Stimulated activated CD8-positive, alpha-beta memory T cell treated with anti-CD3 and anti-CD28 coated beads, Interleukin-7, amount 100 ng/mL, for 4 hours (primary cell): ENCODE measurements around the gene EBF3.
"Not testable (repeated sequence)": the region's sequence is repeated elsewhere in the genome, so short reads cannot be mapped to it uniquely, and the experiment has no call there.

Source experiments
- DNase-seq, 2 donors: peaks; one replicate each; pipeline ENCODE4 v3.0.0-alpha.2; 2020; ENCODE audit warnings: low read depth in 2 of 2

Gene EBF3

DNA sequence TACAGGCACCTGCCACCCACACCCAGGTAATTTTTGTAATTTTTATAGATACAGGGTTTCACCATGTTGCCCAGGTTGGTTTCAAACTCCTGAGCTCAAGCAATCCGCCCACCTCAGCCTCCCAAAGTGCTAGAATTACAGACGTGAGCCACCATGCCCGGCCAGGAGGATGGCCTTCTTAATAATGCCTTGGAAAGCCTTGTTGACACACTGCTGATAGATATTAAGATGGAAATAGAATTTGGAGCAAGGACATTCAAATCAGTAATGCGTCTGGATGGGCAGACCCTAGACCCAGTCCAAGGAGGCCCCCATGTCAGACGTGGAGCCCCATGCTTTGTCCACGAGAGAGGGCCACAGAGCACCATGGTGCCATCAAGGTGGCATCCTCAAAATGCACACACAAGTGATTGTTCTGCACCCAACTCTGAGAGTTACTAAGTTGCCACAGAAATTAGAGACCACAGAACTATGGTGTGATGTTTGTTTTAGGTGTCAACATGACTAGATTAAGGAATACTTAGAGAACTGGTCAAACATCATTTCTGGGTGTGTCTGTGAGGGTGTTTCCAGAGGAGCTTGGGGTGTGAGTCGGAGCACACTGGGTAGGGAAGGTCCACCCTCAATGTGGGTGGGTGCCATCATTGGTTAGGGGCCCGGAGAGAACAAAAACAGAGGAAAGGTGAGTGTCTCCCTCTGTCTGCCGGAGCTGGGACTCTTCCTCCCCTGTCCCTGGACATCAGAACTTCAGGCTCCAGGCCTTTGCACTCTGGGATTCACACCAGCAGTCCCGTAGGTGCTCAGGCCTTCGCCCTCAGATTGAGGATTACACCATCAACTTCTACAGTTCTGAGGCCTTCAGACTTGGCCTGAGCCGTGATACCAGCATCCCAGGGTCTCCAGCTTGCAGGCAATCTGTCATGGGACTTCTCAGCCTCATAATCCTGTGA, 34.5 kb downstream of the EBF3 start:
- DNase-seq, result no peak

- DNase-seq, result no peak
Observed at GRCh38 chr10:129927351-129928120, 36.5 kb downstream of the EBF3 start.

- no peak for DNase-seq
Observed at GRCh38 chr10:129926066-129927055, 37.7 kb downstream of the EBF3 start.

GRCh38 chr10:129924375-129925085, 39.5 kb downstream of the EBF3 start:
- DNase-seq, result no peak

DNA sequence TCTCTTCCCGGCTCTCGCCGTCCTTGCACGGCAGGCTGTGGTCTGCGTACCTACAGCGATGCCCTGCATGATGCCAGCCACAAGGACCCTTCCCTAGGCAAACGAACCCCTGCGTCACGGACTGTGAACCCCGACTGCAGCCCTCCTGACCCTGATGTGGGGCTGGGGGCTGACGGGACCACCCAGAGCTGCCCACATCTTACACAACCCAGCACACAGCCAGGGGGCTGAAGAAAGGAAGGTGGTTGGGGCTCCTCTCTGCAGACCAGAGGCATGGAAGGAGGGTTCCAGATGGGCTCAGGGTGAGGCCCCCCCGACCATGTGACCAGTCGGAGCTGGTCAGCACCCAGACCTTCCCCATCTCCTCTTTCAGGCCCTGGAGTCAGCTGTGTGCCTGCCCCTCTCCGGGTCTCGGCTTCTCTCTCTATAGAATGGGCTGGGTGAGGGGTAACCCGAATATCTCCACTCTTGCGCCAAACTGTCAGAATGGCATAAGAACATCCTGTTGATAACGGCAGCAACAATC, 41.4 kb downstream of the EBF3 start:
- no peak for DNase-seq

GRCh38 chr10:129921801-129922597, 42.1 kb downstream of the EBF3 start:
- no peak for DNase-seq

DNA sequence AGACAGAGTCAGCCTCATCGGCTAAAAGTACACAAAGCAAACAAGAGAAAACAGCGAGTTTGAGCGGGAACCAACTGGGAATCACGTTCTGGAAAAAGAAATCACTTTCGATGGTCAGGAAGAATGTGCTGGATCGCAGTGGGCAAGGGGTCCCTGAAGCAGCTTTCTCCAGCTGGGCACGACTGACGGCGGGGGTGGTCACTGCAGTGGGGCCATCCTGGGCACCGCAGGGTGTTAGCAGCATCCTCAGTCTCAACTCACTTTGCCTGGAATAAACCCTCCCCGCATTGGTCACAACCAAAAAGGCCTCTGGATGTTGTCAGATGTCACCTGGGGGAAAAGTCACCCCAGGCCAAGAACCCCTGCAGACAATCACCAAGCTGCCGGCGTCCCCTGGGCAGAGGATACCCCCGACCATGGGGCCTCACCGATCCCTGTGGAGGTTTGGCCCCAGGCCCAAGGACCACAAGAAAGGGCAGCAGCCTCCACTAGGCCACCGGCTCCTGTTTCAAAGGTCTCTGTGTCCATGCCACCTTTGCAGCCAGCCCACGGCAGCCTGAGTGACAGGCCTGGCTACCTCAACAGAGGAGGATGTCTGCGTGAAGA, 42.9 kb downstream of the EBF3 start:
- no peak for DNase-seq

DNA sequence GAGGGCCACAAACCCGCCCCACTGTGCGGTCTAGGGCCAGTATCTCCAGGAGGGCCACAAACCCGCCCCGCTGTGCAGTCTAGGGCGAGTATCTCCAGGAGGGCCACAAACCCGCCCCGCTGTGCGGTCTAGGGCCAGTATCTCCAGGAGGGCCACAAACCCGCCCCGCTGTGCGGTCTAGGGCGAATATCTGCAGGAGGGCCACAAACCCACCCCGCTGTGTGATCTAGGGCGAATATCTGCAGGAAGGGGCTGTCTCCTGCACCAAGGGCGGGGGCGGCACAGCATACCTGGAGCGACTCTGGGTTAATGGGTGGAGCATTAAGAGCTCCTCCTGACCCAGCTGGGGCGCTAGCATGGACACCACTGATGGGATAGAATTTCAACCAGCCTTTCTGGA, 43.9 kb downstream of the EBF3 start:
- DNase-seq, result not testable (repeated sequence)

DNA sequence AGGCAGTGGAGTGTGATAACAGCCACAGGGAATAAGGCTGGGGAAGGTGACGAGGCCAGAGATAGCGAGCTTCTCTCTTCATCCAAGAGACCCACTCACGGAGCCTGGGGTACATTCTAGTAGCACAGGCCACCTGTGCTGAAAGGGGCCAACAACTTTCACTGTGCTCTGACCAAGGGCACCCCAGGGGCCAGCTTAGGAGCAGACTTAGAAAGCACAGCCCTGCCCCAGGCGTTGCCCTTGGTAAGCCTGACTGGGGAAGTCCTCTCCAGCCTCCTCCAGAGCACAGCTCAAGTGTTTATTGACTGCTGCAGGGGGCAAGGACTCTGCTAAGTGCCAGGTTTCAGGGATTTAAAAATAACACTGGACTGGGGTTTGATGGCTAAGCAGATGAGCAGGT, 44.7 kb downstream of the EBF3 start:
- no peak for DNase-seq

DNA sequence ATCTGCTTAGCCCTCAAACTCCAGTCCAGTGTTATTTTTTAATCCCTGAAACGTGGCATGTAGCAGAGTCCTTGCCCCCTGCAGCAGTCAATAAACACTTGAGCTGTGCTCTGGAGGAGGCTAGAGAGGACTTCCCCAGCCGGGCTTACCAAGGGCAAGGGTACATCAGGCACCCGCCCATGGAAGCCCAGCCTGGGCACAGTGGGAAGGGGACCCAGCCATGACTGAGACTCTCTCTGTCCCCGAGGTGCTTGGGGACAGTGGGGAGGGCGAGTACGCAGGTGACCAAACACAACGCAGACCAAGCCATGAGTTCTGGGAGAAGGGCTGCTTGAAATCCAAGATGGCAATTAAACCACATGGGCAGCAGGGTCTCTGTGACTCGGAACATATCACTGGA, 45.2 kb downstream of the EBF3 start:
- no peak for DNase-seq

GRCh38 chr10:129918401-129918800, 45.7 kb downstream of the EBF3 start:
- no peak for DNase-seq

DNA sequence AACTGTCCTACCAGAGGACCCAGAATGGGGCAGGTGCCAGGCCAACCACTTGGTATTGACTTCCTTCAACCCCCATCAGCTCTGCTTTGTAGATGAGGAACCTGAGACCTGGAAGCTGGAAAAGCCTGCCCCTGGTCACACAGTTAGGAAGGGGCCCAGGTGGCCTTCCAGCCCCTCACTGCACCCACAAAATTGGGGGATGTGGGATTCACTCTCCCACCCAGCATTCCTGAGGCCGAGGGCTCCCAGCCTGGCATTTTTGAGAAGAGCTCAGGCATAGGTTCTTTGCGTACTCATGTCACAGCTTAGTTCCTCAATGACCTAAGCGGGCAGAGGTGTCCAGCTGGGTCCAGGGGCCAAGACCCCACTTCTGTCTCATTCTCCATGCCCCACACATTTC, 46.1 kb downstream of the EBF3 start:
- DNase-seq, result no peak

DNA sequence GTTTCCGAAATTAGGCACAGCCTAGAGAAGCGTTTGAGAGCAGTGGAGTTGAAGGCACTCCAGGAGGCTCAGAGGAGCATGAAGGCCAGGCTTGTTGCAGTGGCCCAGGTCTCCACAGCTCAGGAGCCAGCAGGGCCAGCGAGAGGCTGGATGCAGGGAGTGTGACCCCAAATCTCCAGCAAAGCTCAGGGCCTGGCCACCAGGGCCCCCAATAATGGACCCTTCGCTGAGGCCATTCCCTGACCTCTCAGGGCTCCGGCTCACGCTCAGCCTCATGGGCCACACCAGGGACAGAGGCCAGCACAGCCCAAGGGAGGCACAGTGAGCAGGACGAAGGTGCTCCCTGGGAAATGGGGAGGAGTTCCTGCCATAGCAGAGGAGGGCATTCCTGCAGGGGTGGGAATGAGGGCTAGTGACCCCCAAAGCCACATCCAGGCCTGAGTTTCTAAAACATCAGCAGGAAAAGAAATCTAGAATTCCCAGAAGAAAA, 47.5 kb downstream of the EBF3 start:
- DNase-seq, result no peak

GRCh38 chr10:129915526-129916378, 48.3 kb downstream of the EBF3 start:
- DNase-seq, result no peak

GRCh38 chr10:129914960-129915359, 49.1 kb downstream of the EBF3 start:
- no peak for DNase-seq

DNA sequence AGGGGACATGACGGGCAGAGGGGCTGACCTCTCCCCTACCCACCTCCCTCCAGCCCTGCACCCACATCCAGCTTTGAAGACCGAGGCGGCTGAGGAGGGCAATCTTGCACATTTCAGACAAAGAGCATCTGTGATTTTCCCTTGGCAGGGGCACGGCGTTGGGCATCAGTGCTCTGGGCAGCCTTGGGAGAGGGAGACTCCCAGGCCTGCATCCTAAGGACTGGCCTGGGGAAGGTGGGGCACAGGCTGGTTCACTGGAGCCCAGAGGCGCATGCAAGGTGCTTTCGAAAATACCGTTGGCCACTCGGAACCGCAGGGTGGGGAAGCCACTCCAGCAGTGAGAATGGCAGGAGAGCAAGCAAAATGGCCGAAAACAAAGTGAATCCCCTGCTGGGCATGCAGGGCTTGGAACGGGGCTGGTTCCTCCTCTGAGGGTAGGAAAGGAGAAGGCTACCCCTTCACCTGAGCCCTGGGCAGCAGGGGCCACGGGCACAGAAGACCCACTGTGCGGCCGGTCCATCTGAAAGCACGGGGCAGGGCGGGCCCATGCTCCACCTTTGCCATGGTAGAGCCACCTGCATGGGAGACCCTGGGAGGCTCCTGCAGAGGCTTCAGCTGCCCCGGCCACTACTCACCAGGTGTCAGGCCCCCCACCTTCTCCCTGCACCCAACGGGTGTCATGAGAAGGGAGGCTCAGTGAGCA, 49.8 kb downstream of the EBF3 start:
- DNase-seq, result no peak

GRCh38 chr10:129912986-129913695, 50.9 kb downstream of the EBF3 start:
- no peak for DNase-seq
